GM18873 (cell line): ENCODE data around the gene MFAP5.

ENCODE experiments used
- ATAC-seq: cut with Tn5 transposase; IDR thresholded peaks from one replicate; pipeline ENCODE4 v1.9.1; 2021; ENCODE audit warnings: mild to moderate bottlenecking, moderate library complexity, moderate number of reproducible peaks; ENCODE audit not compliant: unreplicated experiment, low FRiP score

The MFAP5 gene, protein sequence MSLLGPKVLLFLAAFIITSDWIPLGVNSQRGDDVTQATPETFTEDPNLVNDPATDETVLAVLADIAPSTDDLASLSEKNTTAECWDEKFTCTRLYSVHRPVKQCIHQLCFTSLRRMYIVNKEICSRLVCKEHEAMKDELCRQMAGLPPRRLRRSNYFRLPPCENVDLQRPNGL

DNA sequence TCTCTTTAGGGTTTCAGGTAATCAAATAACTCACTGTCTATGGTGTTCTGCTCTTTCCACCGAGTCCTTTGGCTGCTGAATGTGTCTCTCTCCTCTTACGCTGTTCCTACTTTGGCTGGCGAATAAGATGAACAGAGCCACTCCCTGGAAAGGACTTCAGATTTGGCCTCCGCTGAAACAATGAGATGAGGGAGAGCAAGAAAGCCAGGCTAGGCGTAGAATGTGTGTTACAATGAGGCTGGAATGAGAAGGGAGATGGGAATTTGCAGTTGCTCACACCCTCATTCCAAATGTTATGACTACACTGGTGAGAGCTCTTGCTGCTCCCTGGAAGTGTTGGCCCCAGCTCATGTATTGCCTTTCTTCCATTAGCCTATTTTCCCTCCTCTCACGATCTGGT lies at the start of gene MFAP5:
TSS of gene MFAP5 (minus strand) at position 234 of the 400 bp plus-strand sequence. CDS start 722 bp downstream, outside the sequence.
- no peak for ATAC-seq

- no peak for ATAC-seq
Observed at GRCh38 chr12:8709124-8709830, 46.7 kb upstream of the MFAP5 start.

DNA sequence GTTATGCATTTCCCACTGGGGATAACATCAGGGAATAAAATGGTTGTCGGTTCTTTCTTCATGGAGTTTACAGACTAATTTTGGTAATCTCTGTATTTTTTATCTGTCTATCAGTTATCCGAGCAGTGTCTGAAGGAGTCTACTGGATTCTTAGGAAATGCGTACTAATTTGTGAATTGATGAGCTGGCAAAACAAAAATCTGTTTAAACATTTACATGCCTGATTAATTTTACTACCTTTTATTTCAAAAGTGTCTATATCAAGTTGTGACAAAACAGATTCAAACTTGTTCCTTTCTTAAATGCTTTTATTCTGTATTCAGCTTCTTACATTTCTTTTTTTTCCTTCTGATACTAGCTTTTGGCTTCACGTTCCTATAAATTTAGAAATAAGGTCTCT lies 39.5 kb upstream of the MFAP5 start:
- ATAC-seq, result no peak

- no peak for ATAC-seq
Observed at GRCh38 chr12:8701046-8701660, 38.5 kb upstream of the MFAP5 start.

GRCh38 chr12:8699714-8700113 lies 37.1 kb upstream of the MFAP5 start:
- ATAC-seq, result no peak

GRCh38 chr12:8698879-8699278 lies 36.3 kb upstream of the MFAP5 start:
- ATAC-seq, result no peak

GRCh38 chr12:8698132-8698851 lies 35.7 kb upstream of the MFAP5 start:
- no peak for ATAC-seq

DNA sequence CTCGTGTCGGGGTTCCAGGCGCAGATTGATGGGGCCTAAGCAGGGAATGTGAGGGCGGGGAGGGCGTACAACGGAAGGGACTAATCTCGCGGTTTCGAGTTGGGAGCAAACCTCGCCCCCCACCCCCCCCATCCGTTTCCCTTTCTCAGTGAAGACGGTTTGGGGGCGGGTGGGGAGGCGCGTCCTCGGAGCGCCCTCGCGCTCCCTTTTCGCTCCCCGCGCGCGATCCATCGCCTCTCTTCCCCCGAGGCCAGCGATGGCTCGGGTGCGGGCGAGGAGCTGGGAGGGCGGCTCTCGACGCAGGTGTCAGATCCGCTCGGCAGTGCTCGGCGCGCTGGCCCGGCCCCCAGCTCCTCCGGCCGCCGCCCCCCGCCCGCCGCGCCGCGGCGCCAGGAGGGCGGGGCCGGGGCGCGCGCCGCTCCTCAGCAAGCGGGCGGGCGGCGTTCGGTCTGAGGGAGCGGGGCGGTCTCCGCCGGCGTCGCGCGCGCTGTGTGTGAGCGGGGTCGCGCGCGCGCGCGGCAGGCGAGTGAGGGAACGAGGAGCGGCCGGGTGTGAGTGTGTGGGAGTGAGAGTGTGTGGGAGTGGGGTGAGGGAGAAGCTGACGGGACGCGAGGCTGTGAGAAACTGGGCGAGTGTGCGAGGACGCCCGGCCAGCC lies 35.0 kb upstream of the MFAP5 start, which contains the start of gene RIMKLB:
TSS of gene RIMKLB (plus strand) at position 516 of the 656 bp plus-strand sequence. CDS start 15,876 bp downstream, outside the sequence.
- ATAC-seq, result no peak

- ATAC-seq, result no peak
Observed at GRCh38 chr12:8697120-8697475, 34.5 kb upstream of the MFAP5 start.

DNA sequence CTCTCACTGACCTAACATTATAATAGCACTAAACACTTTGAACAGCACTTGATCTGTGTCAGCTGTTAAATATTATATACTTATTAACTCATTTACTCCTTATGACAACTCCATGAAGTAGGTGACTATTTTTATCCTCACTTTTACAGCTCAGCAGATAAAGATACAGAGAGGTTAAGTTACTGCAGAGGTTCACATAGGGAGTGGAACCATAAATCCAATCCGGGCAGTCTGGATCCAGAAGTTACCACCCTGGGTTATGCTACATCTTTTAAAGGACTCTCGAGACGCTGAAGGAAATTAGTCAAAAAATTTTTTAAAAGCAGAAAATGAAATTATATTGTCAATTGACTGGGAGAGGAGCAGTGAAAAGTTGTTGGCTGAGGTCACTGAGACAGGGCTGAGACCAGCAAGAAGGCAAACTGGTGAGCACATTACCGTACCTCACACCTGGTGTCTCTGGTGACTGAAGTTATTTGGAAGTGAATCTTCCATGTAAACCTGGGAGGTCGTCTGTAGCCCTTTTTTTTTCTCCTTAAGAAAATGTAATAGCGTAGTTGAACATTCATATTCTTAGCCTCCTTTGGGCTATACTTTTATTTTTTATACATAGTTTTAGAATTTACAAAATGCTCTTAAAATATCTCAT lies 33.9 kb upstream of the MFAP5 start:
- ATAC-seq, result no peak

GRCh38 chr12:8695116-8695515 lies 32.5 kb upstream of the MFAP5 start:
- ATAC-seq, result no peak

GRCh38 chr12:8692573-8692972 lies 29.9 kb upstream of the MFAP5 start:
- ATAC-seq, result no peak

GRCh38 chr12:8689681-8690080 lies 27.1 kb upstream of the MFAP5 start:
- ATAC-seq, result no peak

DNA sequence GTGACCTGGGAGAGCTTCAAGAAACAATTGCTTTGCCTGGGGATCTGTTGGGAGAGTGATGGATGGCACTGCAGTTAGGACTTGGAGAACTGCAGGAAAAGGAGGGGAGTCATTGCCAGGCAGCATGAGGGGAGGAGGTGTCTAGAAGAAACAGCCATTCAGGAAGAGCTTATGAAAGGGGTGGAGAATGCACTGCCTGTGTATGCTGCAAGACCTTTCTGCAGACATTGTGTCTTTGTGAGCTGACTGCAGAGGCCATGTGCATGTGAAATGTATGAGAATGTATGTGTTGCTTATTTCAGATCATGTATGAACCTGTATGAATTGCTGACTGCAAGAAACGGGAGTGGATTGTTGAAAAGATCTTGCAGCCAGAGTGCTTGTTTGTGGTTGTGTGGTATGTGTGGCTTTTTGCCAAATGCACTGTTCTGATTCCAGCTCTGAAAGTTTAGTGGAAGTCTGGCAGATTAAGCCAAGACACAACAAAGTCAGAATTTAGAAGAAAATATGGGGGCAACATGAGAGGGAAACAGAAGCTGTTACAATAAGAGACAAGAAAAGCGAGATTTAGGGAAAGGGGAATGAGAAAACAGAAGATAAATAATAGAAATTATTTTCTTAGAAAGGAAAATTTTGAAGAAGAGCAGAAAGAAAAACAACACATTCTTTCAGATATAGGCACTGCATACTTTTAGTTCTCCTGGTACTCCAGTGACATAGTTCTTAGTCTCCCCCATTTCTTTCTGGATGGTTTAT lies 25.4 kb upstream of the MFAP5 start:
- no peak for ATAC-seq

GRCh38 chr12:8685051-8685450 lies 22.4 kb upstream of the MFAP5 start:
- ATAC-seq, result no peak

- no peak for ATAC-seq
Observed at GRCh38 chr12:8681129-8681884, 18.7 kb upstream of the MFAP5 start.

GRCh38 chr12:8680533-8680932 lies 17.9 kb upstream of the MFAP5 start:
- ATAC-seq, result no peak

GRCh38 chr12:8678661-8679111 lies 16.1 kb upstream of the MFAP5 start:
- no peak for ATAC-seq

DNA sequence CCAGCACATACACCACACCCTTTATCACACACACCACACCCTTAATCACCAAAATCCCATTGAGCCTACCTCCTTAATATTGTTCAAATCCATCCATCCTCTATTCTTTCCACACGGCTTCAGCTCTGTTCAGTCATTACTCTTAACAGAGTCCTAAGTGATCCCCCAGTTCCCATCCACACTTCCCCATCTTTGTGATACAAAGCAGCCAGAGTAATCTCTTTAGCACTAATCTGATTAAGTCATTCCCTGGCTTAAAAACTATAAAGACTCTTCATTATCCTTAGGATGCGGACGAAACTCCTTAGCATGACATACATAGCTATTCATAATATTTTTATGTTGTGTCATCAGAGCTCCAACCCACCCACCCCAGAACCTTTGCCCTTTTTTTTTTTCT lies 14.7 kb upstream of the MFAP5 start:
- no peak for ATAC-seq
